HG03039 (cell line): ENCODE data around the gene ACR.

Experiments
- ATAC-seq: cut with Tn5 transposase; IDR thresholded peaks from one replicate; pipeline ENCODE4 v1.9.1; 2021; ENCODE audit warnings: mild to moderate bottlenecking, moderate library complexity; ENCODE audit not compliant: unreplicated experiment

Gene ACR

DNA sequence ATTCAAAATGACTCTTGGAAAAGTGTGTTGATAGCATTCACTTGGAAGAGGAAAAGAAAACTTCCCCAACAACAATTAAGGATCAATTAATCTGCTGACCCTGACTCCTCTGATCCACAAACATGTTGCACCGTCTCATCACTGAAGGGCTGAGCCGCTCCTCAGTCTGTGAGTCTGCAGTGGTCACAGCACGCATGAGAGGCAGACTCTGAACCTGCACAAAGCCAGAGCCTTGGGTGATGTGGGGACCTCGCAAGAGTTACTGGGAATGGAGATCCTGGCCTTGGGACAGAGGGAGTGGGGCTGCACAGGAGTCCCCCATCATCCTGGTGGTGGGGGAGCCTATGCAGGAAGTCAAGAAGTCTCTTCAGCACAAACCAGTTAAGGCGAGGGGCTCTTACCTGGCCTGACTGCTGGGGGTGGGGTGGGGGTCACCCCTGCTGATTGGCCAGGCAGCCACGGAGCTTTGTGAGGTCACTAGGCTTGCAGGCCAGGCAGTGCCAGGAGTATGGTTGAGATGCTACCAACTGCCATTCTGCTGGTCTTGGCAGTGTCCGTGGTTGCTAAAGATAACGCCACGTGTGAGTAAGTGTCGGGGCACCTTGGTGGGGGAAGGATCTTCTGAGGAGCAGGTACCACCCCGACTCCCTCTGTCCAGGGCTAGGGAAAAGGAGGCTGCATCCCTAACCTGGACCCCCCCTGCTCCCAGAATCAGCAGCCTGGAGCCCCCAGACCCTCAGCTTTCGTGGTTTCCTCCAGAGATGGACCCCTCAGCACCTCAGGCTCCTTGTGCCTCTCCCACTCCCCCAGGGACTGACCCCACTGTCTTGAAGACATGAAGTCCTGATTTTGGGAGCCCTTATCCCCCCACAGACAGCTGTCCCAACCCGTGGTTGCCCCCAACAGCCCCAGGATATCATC lies at the start of gene ACR:
Gene ACR (plus strand): TSS at position 477 of the 921 bp plus-strand sequence. CDS start 32 bp downstream, at position 509.
- no peak for ATAC-seq

- ATAC-seq: no peak
These were observed 49.6 kb upstream of the ACR start for GRCh38 chr22:50688448-50688847.

DNA sequence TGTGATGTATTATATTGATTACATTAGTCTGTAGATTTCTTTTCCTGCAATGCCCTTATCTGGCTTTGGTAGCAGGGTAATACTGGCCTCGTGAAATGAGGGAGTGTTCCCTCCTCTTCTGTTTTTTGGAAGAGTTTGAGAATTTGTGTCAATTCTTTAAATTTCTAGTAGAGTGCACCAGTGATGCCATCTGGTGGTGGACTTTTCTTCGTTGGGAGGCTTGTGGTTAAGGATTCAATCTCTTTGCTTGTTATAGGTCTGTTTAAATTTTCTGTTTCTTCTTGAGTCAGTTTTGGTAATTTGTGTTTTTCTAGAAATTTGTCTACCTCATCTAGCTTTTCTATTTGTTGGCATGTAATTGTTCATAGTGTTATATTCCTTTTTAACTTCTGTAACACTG lies 46.5 kb upstream of the ACR start:
- no peak for ATAC-seq

GRCh38 chr22:50693462-50693861 lies 44.5 kb upstream of the ACR start:
- no peak for ATAC-seq

DNA sequence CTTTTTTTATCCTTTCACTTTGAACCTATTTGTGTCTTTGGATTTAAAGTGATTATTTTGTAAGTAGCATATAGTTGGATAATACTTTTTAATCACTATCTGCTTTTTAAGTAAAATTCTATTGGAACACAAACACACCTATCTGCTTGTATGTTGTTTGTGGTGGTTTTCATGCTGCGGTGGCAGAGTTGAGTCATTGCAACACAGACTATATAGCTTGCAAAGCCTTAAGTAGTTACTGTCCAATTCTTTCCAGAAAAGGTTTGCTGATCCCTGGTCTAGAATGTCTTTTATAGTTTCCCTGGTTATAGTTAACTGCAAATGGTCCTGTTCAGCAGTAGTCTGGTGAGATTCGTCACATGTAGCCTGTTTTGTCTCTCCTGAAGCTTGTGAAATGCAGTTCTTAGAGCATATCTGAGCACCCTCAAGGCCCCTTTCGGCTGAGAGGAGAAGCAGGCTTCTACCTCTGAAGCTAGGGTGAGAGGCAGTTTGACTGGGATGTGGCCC lies 43.9 kb upstream of the ACR start:
- ATAC-seq: no peak

DNA sequence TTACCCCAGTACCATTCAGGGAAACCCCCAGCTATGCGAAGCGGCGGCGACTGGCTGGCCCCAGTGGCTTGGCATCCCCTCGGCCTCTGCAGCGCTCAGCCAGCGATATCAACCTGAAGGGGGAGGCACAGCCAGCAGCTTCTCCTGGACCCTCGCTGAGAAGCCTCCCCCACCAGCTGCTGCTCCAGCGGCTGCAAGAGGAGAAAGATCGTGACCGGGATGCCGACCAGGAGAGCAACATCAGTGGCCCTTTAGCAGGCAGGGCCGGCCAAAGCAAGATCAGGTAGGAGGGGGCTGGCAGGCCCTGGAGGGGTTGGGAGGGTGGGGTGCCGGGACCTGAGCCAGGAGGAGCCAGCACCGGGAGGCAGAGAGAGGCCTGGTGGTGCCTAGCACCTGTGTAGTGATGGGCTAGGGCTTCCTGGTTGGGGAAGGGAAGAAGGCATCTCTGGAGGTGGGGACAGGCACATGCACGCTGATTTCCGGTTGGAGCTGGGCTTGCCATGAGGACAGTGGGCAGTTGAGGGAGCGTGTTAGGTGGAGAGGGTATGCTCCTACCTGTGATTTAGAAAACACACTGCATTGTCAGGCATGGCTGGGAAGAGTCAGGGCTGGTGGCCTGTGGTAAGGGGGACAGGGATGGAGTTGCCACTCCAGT lies 43.1 kb upstream of the ACR start:
- ATAC-seq: no peak

DNA sequence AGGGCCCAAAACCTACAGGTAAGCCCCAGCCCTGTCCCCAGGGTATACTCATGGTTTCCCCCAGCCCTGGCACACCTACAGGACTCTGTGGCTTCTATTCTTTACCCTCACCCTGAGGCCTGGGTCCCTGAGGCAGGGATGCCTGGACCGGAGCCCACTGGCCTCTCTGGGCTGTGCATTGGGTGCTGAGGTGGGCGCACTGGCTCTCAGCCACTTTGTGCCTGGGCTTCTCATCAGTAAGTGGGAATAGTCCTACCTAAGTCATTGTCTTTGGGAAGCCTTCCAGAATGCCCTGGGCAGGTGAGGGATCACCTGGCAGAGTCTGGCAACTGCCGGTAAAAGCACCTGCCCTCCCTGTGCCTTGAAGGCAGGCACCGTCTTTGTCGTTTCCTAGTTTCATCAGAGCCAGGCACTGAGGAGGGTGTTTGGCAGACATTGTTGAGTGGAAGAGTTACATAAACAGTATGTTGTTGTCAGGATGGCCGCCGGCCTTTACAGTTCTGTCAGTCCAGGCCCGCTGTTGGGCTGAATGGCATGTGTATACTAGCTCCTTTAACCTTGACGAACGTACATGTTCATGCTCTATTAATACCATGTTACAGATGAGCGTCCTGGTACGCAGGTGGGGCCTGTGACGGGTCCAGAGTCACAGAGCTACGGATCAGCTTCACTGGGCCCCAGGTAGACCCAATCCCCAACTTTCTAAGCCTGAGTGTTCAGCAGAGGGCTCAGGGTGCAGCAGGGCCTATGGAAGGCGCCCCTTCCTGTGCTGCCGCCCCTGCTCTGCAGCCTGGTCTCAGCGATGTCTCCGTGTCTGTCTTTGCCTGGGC lies 42.4 kb upstream of the ACR start:
- ATAC-seq: no peak

- no peak for ATAC-seq
These were observed 41.7 kb upstream of the ACR start for GRCh38 chr22:50696251-50696798.

DNA sequence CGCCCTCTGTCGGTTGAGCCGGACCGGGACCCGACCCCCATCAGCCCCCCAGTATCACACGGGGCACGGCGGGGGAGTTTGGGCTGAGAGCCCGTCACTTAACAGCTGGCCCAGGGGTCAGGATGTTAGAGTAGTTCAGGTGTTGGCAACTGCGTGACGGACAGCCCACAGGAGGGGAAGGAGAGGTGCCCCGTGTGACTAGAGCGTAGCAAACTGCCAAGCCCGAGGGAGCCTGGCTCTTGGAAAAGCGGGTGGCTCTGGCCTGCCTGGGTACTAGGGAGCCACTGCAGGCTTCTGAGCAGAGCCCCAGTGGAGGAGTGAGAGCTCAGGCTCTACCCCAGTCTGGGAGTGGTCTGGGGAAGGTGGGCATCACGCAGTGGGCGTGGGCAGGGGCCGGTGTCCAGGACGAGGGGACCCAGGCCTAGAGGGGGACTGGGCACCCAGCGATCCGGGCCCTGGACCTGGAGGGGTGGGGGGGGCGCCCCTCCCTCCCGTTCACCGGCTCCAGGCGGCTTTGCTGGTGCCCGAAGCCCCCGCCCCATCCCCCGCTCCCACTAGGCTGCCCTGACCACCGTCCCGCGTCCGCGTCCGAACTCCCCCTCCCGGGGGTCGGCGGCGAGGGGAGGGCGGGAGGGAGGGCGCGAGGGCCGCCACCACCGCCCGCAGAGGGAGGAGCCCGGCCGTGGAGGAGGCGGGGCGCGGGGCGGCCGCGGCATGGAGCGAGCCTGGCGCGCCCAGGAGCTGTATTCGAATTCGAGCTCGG lies 41.0 kb upstream of the ACR start:
- ATAC-seq: no peak

DNA sequence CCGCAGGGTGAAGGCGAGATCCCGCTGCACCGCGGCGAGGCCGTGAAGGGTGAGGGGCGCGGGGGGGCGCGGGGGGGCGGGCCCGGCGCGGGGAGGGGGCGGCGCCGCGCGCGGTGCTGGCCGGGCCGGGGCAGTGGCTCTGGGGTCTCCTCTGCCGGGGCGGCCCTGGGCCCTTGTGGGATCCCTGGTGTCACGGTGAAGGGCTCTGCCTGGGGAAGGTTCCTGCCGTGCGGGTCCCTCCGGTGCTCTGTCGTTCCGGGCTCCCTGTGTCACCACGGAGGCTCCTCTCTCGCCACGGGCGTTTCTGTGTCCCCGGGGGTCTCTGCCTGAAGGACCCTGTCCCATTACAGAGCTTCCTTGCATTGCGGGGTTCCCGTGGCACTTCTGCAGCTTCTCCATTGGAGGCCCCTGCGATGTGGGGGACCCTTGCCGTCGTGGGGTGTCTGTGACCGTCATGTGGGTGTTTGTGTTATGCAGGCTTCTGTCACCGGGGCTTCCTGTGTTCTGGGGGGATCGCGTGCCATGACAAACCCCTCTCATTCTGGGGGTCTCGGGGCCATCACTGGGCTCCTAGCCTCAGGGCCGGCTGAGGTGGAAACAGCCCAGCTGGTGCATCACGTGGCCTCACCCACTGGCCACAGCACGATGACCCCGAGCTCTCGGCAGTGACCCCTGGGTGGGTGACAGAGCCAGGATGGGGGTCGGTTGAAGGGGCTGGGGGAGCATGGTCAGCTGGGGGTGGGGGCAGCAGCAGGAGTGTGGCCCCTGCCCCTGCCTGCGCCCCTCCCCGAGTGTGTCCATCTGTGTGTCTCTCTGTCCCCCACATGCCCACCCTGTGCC lies 40.1 kb upstream of the ACR start:
- ATAC-seq: no peak

- no peak for ATAC-seq
These were observed 39.5 kb upstream of the ACR start for GRCh38 chr22:50698546-50698945.

GRCh38 chr22:50699001-50699755 lies 38.8 kb upstream of the ACR start:
- no peak for ATAC-seq

DNA sequence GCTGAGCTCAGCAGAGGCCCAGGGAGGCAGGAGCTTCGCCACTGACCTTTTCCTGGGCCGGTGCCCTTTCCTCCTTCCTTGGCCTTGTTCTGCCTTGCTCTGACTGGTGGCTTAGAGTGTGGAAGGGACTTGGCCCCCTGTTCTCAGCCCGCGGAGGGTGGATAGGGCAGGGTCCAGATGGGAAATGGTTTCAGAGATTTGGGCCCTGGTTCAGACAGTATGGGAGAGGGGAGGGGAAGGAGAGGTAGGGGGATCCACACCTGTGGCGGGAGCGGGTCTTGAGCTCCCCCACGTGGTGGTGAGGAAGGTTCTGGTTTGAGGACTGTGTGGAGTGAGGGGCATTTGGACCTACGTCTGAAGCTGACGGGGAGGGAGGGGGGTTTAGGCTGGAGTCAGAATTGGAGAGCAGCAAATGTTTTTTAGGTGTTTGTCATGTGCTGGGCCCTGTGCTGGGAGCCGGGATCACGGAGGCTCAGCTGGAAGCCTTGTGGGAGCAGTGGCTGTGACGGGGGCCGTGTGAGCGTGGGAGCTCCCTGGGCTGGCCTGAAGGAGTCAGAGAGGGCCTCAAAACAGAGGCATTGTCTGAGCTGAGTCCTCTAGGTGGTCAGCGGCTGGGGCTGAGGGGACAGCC lies 38.1 kb upstream of the ACR start:
- ATAC-seq: no peak

GRCh38 chr22:50700387-50701075 lies 37.5 kb upstream of the ACR start:
- ATAC-seq: no peak

GRCh38 chr22:50701076-50701419 lies 37.0 kb upstream of the ACR start:
- ATAC-seq: no peak

- ATAC-seq: no peak
These were observed 36.4 kb upstream of the ACR start for GRCh38 chr22:50701428-50702154.

- ATAC-seq: no peak
These were observed 35.7 kb upstream of the ACR start for GRCh38 chr22:50702261-50702671.
